Neural progenitor cell (in vitro differentiated cells): ENCODE measurements around the gene GSTM3. TPM values are rescaled to one million over a fixed set of nuclear protein-coding genes. Genes with fewer than 3 reads are reported as not detected.

ENCODE experiments used
- DNase-seq: peaks from one replicate; pipeline ENCODE4 v3.0.0-alpha.2; 2016; ENCODE audit warnings: low spot score
- H2AFZ ChIP-seq: fragments of 200-600 bp; sonication (generic); replicated peaks from 2 replicates; pipeline ENCODE4 v1.6.1; 2016; ENCODE audit warnings: antibody characterized with exemption
- H3F3A ChIP-seq: fragments of 200-600 bp; sonication (generic); 2 replicates; pipeline ENCODE4 v1.6.1; 2016; ENCODE audit warnings: antibody characterized with exemption, low read depth
- H3K27ac ChIP-seq: fragments of 200-600 bp; sonication (generic); 2 replicates; pipeline ENCODE4 v1.5.1; 2016; ENCODE audit warnings: mild to moderate bottlenecking
- H3K27me3 ChIP-seq: fragments of 200-600 bp; sonication (generic); 2 replicates; pipeline ENCODE4 v1.6.1; 2016; ENCODE audit warnings: mild to moderate bottlenecking, moderate library complexity
- H3K36me3 ChIP-seq: fragments of 200-600 bp; sonication (generic); 2 replicates; pipeline ENCODE4 v1.5.1; 2016
- H3K4me1 ChIP-seq: fragments of 200-600 bp; sonication (generic); 2 replicates; pipeline ENCODE4 v1.6.1; 2016; ENCODE audit warnings: mixed run types
- H3K4me2 ChIP-seq: fragments of 200-600 bp; sonication (generic); 2 replicates; pipeline ENCODE4 v1.6.1; 2016
- H3K4me3 ChIP-seq: fragments of 200-600 bp; sonication (generic); 2 replicates; pipeline ENCODE4 v1.5.1; 2016
- H3K79me2 ChIP-seq: fragments of 200-600 bp; sonication (generic); 2 replicates; pipeline ENCODE4 v1.6.1; 2016; ENCODE audit warnings: low read depth
- H3K9ac ChIP-seq: fragments of 200-600 bp; sonication (generic); 2 replicates; pipeline ENCODE4 v1.6.1; 2016
- H3K9me3 ChIP-seq: fragments of 200-600 bp; sonication (generic); 2 replicates; pipeline ENCODE4 v1.5.1; 2016; ENCODE audit warnings: low read depth
- H4K20me1 ChIP-seq: fragments of 200-600 bp; sonication (generic); 2 replicates; pipeline ENCODE4 v1.6.1; 2016; ENCODE audit warnings: low read depth
- H3K27ac Mint-ChIP-seq: 3 replicates; pipeline ENCODE4 v1.8.0; 2021; ENCODE audit warnings: mixed read lengths
- H3K27me3 Mint-ChIP-seq: 2 replicates; pipeline ENCODE4 v1.8.0; 2022; ENCODE audit warnings: low read depth, mild to moderate bottlenecking, inconsistent platforms, moderate library complexity, mixed read lengths; ENCODE audit not compliant: insufficient read depth
- H3K36me3 Mint-ChIP-seq: 3 replicates; pipeline ENCODE4 v1.8.0; 2021; ENCODE audit warnings: mixed read lengths
- H3K4me1 Mint-ChIP-seq: 3 replicates; pipeline ENCODE4 v1.8.0; 2021; ENCODE audit warnings: mixed read lengths
- H3K4me3 Mint-ChIP-seq: 3 replicates; pipeline ENCODE4 v1.8.0; 2021; ENCODE audit warnings: mild to moderate bottlenecking, moderate library complexity, mixed read lengths
- H3K9me3 Mint-ChIP-seq: 3 replicates; pipeline ENCODE4 v1.8.0; 2020; ENCODE audit warnings: mixed read lengths
- EZH2 ChIP-seq: fragments of 200-600 bp; sonication (generic); IDR thresholded peaks from 2 replicates; pipeline ENCODE4 v1.6.1; 2017; ENCODE audit warnings: antibody characterized with exemption, mild to moderate bottlenecking, moderate library complexity
- EZH2phosphoT487 ChIP-seq: fragments of 200-600 bp; sonication (generic); IDR thresholded peaks from 2 replicates; pipeline ENCODE4 v1.6.1; 2017; ENCODE audit warnings: antibody characterized with exemption
- total RNA-seq: library from RNA; depleted of rRNA; stranded (reverse); fragments of >200 nt; gene quantifications from 2 replicates; pipeline ENCODE4 v1.2.3, GENCODE V29; 2015; ENCODE audit warnings: low replicate concordance
- TF ChIP-seq, protein P1 (sequence below): fragments of 200-600 bp; sonication (generic); IDR thresholded peaks from 2 replicates; pipeline ENCODE4 v1.5.1; 2017; ENCODE audit warnings: antibody characterized with exemption, mild to moderate bottlenecking

Gene GSTM3
- total RNA-seq, 1 donor from 2014 or later, result 12.9 TPM

DNA sequence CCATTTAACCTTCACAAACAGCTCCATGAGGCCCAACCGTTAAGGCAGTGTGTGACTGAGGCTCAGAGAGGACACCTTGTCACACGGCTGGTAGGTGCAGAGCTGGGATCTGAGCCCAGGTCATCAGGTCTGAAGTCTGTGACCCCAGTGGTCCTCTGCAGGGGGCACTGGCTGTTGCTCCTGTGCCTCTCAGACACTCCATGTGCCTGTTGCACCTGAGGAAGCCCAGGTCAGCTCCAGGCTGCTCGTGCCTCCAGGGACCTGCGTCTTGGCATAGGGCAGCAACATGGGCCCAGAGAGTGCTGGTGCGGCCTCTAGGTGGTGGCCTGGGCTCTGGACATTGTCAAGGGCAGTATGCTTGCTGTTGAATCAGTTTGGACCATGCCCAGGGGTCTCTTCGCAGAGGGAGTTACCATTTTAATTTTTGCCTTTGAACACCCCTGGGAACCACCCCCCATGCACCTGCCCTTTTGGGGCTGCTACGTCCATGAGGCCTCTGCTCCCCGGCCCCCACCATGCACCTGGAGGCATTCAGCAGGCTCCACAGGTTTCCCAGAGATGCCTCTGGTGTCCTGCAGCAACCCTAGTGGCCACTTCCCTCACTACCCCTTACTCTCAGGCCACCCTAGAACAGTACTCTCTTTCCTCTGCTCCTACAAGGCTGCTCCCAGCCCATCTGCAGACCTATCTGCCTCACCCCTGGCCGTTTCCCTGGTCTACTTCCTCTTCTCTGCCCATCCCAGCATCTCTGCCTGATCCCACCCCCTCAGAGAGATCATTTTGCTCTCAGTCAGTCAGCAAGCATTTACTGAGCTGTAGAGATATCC is 48.1 kb upstream of the GSTM3 start:
- Histone ChIP-seq H3F3A (no peaks in the 10 kb centered on the region), H3K27ac (no peak overlapping the region), H3K36me3 (no peaks in the 10 kb centered on the region), H2AFZ (peak overlapping the region; percentile 85), H3K4me3 (no peak overlapping the region), H3K27me3 (no peaks in the 10 kb centered on the region), H4K20me1 (no peaks in the 10 kb centered on the region), H3K79me2 (no peaks in the 10 kb centered on the region), H3K9ac (no peak overlapping the region), H3K9me3 (no peaks in the 10 kb centered on the region), H3K4me2 (no peak overlapping the region), H3K4me1 (peaks cover 19% of the 10 kb centered on the region)
- H3K27me3 Mint-ChIP-seq, result peaks cover 11% of the 10 kb centered on the region
- peak; percentile 51 for DNase-seq
- H3K4me1 Mint-ChIP-seq, result peaks cover 49% of the 10 kb centered on the region
- H3K4me3 Mint-ChIP-seq, result no peak overlapping the region
- TF ChIP-seq, protein P1, sequence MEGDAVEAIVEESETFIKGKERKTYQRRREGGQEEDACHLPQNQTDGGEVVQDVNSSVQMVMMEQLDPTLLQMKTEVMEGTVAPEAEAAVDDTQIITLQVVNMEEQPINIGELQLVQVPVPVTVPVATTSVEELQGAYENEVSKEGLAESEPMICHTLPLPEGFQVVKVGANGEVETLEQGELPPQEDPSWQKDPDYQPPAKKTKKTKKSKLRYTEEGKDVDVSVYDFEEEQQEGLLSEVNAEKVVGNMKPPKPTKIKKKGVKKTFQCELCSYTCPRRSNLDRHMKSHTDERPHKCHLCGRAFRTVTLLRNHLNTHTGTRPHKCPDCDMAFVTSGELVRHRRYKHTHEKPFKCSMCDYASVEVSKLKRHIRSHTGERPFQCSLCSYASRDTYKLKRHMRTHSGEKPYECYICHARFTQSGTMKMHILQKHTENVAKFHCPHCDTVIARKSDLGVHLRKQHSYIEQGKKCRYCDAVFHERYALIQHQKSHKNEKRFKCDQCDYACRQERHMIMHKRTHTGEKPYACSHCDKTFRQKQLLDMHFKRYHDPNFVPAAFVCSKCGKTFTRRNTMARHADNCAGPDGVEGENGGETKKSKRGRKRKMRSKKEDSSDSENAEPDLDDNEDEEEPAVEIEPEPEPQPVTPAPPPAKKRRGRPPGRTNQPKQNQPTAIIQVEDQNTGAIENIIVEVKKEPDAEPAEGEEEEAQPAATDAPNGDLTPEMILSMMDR, result peak; percentile 50
- TF ChIP-seq EZH2, result no peak
- no peak for TF ChIP-seq EZH2phosphoT487
- no peaks in the 10 kb centered on the region for H3K36me3 Mint-ChIP-seq
- peak overlapping the region; percentile 87 for H3K27ac Mint-ChIP-seq
- no peaks in the 10 kb centered on the region for H3K9me3 Mint-ChIP-seq

DNA sequence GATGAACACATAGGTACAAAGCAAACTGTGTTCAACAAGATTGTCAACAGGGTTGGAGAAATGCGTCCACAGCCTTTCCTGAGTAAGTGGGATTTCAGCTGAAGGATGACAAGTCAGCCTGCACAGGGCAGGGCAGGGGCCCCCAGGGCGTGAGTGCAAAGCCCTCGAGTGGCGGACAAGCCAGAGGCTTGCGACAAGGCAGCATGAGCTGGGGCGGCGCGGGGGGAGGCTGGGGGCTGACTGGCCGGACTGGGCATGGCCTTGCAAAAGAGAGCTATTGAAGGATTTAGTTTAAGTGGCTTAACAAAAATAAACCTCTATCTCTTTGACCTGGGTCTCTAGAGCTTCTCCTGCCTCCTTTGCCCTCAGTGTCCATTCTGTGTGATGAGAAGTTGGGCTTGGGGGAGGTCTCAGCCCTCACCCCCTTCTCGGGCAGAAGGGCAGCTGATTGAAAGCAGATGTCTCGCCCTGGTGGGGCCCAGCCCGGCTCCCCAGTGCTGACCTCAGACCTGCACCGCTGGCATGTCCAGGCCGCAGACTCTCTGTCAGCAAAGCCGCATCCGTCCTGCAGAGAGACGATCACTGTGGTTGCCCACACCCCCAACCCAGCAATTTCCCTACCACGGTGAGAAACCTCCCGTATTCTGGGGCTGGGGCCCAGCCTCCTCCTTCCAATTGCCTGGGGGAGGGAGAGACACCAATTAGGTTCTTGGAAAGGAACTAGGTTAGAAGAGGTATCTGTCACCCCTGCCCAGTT is 47.2 kb upstream of the GSTM3 start:
- Mint-ChIP-seq H3K4me3 (no peak overlapping the region), H3K27me3 (peaks cover 7% of the 10 kb centered on the region), H3K27ac (no peak overlapping the region), H3K9me3 (no peaks in the 10 kb centered on the region), H3K4me1 (peaks cover 41% of the 10 kb centered on the region), H3K36me3 (no peaks in the 10 kb centered on the region)
- no peak for DNase-seq
- Histone ChIP-seq H3K9me3 (no peaks in the 10 kb centered on the region), H2AFZ (no peak overlapping the region), H3K79me2 (no peaks in the 10 kb centered on the region), H3K27ac (no peak overlapping the region), H3K9ac (no peak overlapping the region), H3K4me3 (no peak overlapping the region), H3F3A (no peaks in the 10 kb centered on the region), H3K4me2 (no peak overlapping the region), H4K20me1 (no peaks in the 10 kb centered on the region), H3K4me1 (peaks cover 19% of the 10 kb centered on the region), H3K27me3 (no peaks in the 10 kb centered on the region), H3K36me3 (no peaks in the 10 kb centered on the region)
- TF ChIP-seq, protein P1, result no peak
- TF ChIP-seq EZH2phosphoT487 (no peak), EZH2 (no peak)

DNA sequence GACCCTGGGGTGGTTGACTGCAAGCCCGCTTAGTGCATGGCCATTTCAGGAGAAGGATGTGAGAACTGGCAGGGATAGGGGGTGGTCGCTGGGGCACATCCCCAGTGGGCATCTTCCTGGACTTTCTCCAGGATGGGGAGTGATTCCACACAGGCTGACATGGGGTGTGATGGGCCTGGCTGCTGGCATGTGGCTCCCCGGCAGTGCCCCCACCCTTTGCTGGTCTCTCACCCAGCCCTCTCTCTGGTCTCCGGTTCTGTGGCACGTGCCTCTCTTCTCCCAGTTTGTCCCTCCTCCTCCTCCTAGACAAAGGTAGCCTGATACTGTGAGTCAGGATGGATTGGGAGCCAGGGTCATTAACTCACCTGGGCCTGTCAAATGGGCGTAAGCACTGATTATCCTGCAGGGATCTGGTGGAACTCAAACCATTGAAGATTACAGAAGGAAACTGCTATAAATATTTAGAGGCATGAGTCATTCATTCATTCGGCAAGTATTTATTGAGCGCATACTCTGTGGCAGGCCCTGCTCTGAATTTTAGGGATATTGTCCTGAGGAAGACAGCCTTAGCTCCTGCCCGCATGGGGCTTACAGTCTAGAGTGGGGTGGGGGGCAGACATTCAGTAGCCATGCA is 46.5 kb upstream of the GSTM3 start:
- DNase-seq, result no peak
- Histone ChIP-seq H3K27me3 (no peaks in the 10 kb centered on the region), H3K27ac (no peak overlapping the region), H3K4me2 (no peak overlapping the region), H4K20me1 (no peaks in the 10 kb centered on the region), H3K4me3 (no peak overlapping the region), H3K79me2 (no peaks in the 10 kb centered on the region), H3K9ac (no peak overlapping the region), H3K9me3 (no peaks in the 10 kb centered on the region), H3F3A (no peaks in the 10 kb centered on the region), H2AFZ (no peak overlapping the region), H3K4me1 (peaks cover 12% of the 10 kb centered on the region), H3K36me3 (no peaks in the 10 kb centered on the region)
- TF ChIP-seq, protein P1, result no peak
- no peak for TF ChIP-seq EZH2
- no peak for TF ChIP-seq EZH2phosphoT487
- Mint-ChIP-seq H3K27ac (no peak overlapping the region), H3K9me3 (no peaks in the 10 kb centered on the region), H3K36me3 (no peaks in the 10 kb centered on the region), H3K4me1 (peaks cover 35% of the 10 kb centered on the region), H3K4me3 (no peak overlapping the region), H3K27me3 (peaks cover 6% of the 10 kb centered on the region)
